AG09309 (cell line): ENCODE results near the gene ESAM.

Experiments
- DNase-seq: peaks from one replicate; pipeline ENCODE4 v3.0.0-alpha.2; 2010; ENCODE audit warnings: low read depth
- H3K4me3 ChIP-seq: 2 replicates; pipeline ENCODE4 v1.5.1; 2011; ENCODE audit warnings: mild to moderate bottlenecking, low read depth, low read length, moderate library complexity; ENCODE audit not compliant: control insufficient read depth
- CTCF ChIP-seq: IDR thresholded peaks from 2 replicates; pipeline ENCODE4 v1.5.1; 2011; ENCODE audit warnings: mild to moderate bottlenecking, low read depth, low read length, inconsistent platforms; ENCODE audit not compliant: insufficient read depth, control insufficient read depth; ENCODE audit errors: missing control alignments

ESAM gene

GRCh38 chr11:124801014-124801413 lies 38.9 kb upstream of the ESAM start:
- peak overlapping the region; percentile 76 for H3K4me3 ChIP-seq
- DNase-seq, result no peak
- TF ChIP-seq CTCF, result no peak

- no peak for DNase-seq
- H3K4me3 ChIP-seq, result peak within 1 kb of the TSS; percentile 76
- no peak for TF ChIP-seq CTCF
Observed at GRCh38 chr11:124800226-124800929, 38.3 kb upstream of the ESAM start, which contains the start of gene MSANTD2. Gene MSANTD2, minus strand, starts transcription at chr11:124800406. Its CDS starts 26 bp downstream, at chr11:124800380.

- TF ChIP-seq CTCF, result no peak
- no peak for DNase-seq
- H3K4me3 ChIP-seq, result peak overlapping the region; percentile 76
Observed at GRCh38 chr11:124799348-124800225, 37.5 kb upstream of the ESAM start.

- TF ChIP-seq CTCF, result no peak
- H3K4me3 ChIP-seq, result peak overlapping the region; percentile 76
- peak; percentile 52 for DNase-seq
Observed at GRCh38 chr11:124798991-124799347, 36.9 kb upstream of the ESAM start.

GRCh38 chr11:124796312-124796711 lies 34.2 kb upstream of the ESAM start:
- no peak for DNase-seq
- no peak for TF ChIP-seq CTCF
- H3K4me3 ChIP-seq, result no peak overlapping the region

- no peak overlapping the region for H3K4me3 ChIP-seq
- peak; percentile 66 for TF ChIP-seq CTCF
- no peak for DNase-seq
Observed at GRCh38 chr11:124793466-124794278, 31.6 kb upstream of the ESAM start.
